Muscle of arm (tissue), 14 donors: ENCODE measurements around the gene ARL2. TPM values are rescaled to one million over a fixed set of nuclear protein-coding genes. Genes with fewer than 3 reads are reported as not detected.
"Not testable (repeated sequence)": the region's sequence is repeated elsewhere in the genome, so short reads cannot be mapped to it uniquely, and the experiment has no call there.

Experiments
- DNase-seq: peaks from one replicate; pipeline ENCODE4 v3.0.0-alpha.2; 2013
- long read RNA-seq, 11 donors: transcript quantifications; one replicate each; lab custom pipeline, GENCODE V29; 2026
- polyA plus RNA-seq, 12 donors: library from polyadenylated mRNA; unstranded; fragments of 120-200 nt; gene quantifications; one replicate each; pipeline ENCODE4 v1.2.1, GENCODE V29; 2013; ENCODE audit not compliant: insufficient read length in 12 of 12

Gene ARL2
- 100 to 1,000 TPM in 1 of 12 donors, 10 to 100 TPM in 10, not detected in 1; 59.8 to 130 (median 72.3) TPM for polyA plus RNA-seq
- long read RNA-seq, donor 1, transcript ARL2-201 (5 exons, 979 nt): major isoform, 46 of 78 reads
- long read RNA-seq, donor 1, transcript ARL2-206 (4 exons, 795 nt): minor isoform, 6 of 78 reads
- long read RNA-seq, donor 1, transcript ARL2-203 (1 exons, 601 nt): minor isoform, 11 of 78 reads
- long read RNA-seq, donor 1, partial matches to known transcripts: 12 of 78 reads
- long read RNA-seq, donor 1, other reads (novel, unspliced or antisense): 0 of 78 reads
- long read RNA-seq, donor 2, transcript ARL2-206 (4 exons, 795 nt): minor isoform, 6 of 81 reads
- long read RNA-seq, donor 2, transcript ARL2-201 (5 exons, 979 nt): major isoform, 71 of 81 reads
- long read RNA-seq, donor 2, partial matches to known transcripts: 0 of 81 reads
- long read RNA-seq, donor 2, other reads (novel, unspliced or antisense): 0 of 81 reads
- long read RNA-seq, donor 3, transcript ARL2-201 (5 exons, 979 nt): major isoform, 28 of 36 reads
- long read RNA-seq, donor 3, partial matches to known transcripts: 0 of 36 reads
- long read RNA-seq, donor 3, other reads (novel, unspliced or antisense): 0 of 36 reads
- long read RNA-seq, donor 4, transcript ARL2-201 (5 exons, 979 nt): major isoform, 17 of 23 reads
- long read RNA-seq, donor 4, partial matches to known transcripts: 0 of 23 reads
- long read RNA-seq, donor 4, other reads (novel, unspliced or antisense): 0 of 23 reads
- long read RNA-seq, donor 5: 0 reads
- long read RNA-seq, donor 6, transcript ARL2-201 (5 exons, 979 nt): major isoform, 23 of 29 reads
- long read RNA-seq, donor 6, partial matches to known transcripts: 0 of 29 reads
- long read RNA-seq, donor 6, other reads (novel, unspliced or antisense): 0 of 29 reads
- long read RNA-seq, donor 7, transcript ARL2-201 (5 exons, 979 nt): major isoform, 21 of 26 reads
- long read RNA-seq, donor 7, partial matches to known transcripts: 0 of 26 reads
- long read RNA-seq, donor 7, other reads (novel, unspliced or antisense): 0 of 26 reads
- long read RNA-seq, donor 8, transcript ARL2-204 (6 exons, 830 nt): minor isoform, 5 of 108 reads
- long read RNA-seq, donor 8, transcript ARL2-206 (4 exons, 795 nt): minor isoform, 10 of 108 reads
- long read RNA-seq, donor 8, transcript ARL2-201 (5 exons, 979 nt): major isoform, 83 of 108 reads
- long read RNA-seq, donor 8, transcript ARL2-203 (1 exons, 601 nt): minor isoform, 8 of 108 reads
- long read RNA-seq, donor 8, partial matches to known transcripts: 0 of 108 reads
- long read RNA-seq, donor 8, other reads (novel, unspliced or antisense): 0 of 108 reads
- long read RNA-seq, donor 9, transcript ARL2-203 (1 exons, 601 nt): minor isoform, 11 of 50 reads
- long read RNA-seq, donor 9, transcript ARL2-201 (5 exons, 979 nt): major isoform, 28 of 50 reads
- long read RNA-seq, donor 9, partial matches to known transcripts: 6 of 50 reads
- long read RNA-seq, donor 9, other reads (novel, unspliced or antisense): 0 of 50 reads
- long read RNA-seq, donor 10, transcript ARL2-201 (5 exons, 979 nt): major isoform, 71 of 80 reads
- long read RNA-seq, donor 10, partial matches to known transcripts: 0 of 80 reads
- long read RNA-seq, donor 10, other reads (novel, unspliced or antisense): 0 of 80 reads
- long read RNA-seq, donor 11, transcript ARL2-201 (5 exons, 979 nt): major isoform, 47 of 71 reads
- long read RNA-seq, donor 11, transcript ARL2-203 (1 exons, 601 nt): minor isoform, 7 of 71 reads
- long read RNA-seq, donor 11, partial matches to known transcripts: 7 of 71 reads
- long read RNA-seq, donor 11, other reads (novel, unspliced or antisense): 0 of 71 reads

DNA sequence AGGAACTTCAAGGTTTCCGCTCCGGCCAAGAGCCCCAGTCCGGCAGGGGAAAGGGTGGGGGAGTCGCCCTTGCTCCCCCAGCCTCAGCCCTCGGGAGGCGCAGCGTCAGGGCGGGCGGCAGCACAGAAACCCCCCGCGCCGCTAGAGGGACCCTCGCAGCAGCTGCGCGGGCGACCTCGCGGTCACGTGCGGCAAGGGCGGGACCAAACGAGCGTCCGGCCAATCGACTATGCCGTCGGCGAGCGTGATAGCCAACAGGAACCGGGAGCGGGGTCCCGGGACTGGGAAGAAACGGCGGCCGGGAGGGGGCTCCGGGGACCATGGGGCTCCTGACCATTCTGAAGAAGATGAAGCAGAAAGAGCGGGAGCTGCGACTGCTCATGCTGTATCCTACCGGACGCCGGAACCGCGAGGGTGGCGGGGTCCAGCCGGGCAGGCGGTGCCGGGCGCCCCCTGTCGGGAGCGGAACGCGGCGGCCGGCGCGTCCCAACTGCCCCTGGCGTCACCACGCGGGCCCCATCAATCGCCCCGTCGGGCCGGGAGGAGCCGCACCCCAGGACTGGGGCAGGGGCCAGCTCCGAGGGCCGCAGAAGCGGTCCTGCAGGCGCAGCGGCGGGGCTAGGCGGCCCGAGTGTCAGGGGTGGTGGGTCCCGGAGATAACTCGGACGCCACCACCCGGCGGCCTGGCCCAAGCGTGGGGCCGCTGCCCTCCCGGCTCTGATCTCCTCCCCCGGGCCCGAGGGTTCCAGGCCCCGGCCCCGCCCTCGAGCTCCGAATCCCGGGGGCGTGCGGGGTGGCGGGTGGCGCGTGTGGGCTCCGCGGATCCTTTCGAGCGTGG, at the start of gene ARL2:
TSS of gene ARL2 (plus strand) at position 273 of the 838 bp plus-strand sequence. CDS start at position 321, 48 bp downstream.
- DNase-seq: peak; percentile 94

DNA sequence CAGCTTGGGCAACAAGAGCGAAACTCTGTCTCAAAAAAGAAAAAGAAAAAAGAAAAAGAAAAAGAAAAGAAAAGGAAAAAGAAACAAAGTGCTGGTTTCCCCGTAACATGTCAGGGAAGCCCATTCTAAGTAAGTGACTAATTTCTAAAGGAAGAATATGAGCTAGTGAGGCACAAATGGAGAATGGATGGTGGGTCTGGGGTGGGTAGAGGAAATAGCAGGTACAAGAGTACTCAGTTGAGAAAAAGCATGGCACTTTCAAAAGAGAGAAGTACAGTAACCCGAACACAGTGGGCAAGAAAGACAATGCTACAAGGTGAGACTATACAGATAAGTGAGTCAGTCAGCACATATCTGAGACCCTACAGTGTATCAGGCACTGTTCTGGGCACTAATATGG, 46.6 kb upstream of the ARL2 start:
- no peak for DNase-seq

DNA sequence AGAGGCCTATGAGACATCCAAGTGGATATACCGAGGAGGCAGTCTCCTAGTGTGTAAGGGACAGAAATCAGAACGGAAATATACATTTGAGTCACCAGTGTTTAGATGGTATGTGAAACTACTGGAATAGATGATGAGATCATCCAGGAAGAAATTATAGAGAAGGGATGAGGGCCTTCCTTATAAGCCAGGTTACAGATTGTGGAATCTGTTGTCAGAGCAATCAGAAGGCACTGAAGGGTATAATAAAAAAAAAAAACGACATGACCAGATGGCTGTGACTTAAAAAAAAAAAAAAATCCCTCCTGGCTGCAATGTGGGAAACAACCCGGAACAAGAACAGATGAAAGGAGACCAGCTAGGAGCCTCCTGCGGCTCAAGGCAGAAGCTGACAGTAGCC, 44.8 kb upstream of the ARL2 start:
- DNase-seq: no peak

DNA sequence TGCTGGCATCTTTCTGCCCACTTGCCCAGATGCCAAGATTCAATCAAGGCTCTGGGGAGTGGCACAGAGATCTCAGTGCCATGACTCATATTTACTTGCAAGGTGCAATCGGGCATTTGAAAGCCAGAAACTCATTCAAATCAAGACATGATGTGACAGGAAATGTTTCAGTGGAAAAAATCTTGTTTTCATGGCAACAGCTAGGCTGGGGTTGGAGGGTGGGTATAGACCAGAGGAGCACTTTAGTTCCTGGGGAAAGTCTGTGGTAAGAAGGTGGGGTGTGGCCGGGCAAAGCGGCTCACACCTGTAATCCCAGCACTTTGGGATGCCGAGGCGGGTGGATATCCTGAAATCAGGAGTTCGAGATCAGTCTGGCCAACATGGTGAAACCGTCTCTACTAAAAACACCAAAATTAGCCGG, 43.2 kb upstream of the ARL2 start:
- no peak for DNase-seq

DNA sequence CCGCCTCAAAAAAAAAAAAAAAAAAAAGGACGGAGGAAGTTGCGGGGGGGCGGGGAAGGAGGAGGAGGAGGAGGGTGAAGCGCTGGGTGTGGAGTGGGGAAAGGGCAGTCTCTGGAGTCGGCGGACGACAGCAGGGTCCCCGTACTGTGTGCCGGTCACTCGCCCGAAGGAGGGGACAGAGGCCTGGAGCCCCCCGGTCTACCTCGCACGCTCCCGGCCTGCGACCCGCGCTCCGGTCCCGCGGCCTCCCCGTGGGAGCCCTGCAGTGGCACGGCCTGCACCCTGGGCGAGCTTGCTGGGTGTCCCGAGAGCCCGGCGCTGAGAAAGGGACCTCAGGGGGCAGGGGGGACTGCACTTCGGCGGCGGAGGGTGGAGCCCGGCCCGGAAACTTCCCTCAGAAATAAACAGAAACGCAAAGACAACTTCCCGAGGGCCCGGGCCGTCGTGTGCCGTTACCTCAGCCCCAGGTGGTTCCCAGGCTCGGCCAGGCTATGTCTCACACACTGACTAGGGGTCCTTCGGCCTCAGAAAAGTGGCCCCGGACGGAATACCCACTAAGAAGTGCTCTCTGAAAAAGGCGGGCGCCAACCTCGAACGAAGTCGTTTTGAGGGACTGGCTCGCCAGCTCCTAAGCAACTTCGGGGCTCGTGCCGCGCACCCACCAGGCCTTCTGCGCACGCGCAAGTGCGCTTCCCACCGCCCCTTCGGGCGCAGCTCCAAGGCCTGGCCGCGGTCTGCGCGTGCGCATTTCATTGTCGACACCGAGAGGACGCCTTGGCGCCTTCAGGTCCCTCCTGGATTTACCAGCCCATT, 42.3 kb upstream of the ARL2 start, which contains the start of gene MAJIN:
TSS of gene MAJIN (minus strand) at position 688 of the 813 bp plus-strand sequence. CDS start 12,703 bp downstream, outside the sequence.
- DNase-seq: peak; percentile 88

DNA sequence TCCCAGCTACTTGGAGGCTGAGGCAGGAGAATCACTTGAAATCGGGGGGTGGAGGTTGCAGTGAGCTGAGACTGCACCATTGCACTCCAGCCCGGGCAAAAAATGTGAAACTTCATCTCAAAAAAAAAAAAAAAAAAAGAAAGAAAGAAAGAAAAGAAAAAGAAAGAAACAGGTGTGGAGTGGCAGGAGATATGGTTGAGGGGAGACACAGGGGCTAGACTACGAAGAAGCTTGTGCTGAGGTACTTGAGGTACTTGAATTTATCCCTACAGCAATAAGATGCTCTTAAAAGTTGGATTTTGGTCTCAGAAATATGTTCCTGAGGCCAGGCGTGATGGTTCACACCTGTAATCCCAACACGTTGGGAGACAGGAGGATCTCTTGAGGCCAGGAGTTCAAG, 39.8 kb upstream of the ARL2 start:
- DNase-seq: no peak

DNA sequence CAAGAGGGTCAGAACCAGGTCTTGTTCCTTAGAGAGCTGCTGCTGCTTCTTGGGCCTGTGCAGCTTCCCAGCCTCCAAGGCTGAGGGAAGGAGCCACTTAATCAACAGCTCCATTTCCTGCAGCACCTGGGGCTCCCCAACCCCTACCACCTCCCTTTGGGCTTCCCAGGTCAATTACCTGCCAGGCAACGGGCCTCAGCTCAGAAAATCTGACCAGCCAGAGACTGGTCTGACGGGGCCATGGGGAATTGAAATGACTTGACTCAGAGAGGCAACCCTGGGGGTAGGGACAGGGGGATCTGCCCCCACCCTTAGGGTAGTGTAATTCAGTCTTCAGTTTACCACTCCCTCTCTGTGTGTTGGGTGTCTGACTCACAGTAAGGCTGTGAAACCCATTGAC, 37.3 kb upstream of the ARL2 start:
- no peak for DNase-seq

DNA sequence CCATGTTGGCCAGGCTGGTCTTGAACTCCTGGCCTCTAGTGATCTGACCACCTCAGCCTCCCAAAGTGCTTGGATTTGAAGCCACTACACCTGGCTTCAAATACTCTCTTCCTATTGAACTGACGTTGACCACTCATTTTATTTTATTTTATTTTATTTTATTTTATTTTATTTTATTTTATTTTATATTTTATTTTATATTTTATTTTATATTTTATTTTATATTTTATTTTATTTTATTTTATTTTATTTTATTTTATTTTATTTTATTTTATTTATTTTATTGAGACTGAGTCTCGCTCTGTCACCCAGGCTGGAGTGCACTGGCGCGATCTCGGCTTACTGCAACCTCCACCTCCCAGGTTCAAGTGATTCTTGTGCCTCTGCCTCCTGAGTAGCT, 30.6 kb upstream of the ARL2 start:
- DNase-seq: not testable (repeated sequence)

DNA sequence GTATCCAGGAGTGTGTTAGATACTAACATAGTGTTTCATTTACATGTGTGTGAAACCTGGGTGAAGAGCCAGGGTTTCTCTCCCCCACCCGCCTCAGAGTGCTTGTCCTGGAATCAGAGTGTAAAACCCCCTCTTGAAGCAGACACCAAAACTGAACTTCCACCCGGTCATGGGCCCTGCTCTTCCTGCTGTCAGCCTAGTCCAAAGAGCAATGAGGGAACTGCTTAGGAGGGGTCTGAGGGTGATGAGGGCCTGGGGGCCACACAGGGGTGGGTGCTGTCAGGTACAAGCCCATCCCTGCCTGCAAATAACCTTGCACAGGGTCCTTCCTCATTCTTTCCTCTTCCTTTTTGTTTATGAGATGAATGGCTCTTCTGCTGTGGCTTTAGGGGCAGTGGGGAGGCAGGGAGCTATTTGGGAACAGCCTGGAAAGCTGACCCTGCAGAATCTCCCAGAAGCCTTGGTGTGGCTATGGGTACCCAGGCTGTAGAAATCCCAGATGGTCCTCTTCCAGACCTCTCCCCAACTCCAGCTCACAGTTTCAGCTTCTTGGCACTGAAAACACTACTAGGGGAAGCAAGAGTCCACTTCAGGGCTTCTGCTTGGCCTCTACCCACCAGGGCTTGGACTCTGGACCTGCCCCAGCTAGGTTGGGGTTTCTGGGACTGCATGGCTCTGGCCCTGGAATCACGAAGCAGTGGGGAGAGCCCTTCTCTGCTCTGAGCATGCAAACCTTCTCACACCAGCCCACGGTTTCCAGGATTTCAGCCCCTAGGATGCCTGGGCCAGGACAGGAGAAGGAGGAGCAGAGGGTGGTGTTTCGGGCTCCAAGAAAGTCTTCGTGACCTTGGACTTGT, 25.7 kb upstream of the ARL2 start:
- no peak for DNase-seq

DNA sequence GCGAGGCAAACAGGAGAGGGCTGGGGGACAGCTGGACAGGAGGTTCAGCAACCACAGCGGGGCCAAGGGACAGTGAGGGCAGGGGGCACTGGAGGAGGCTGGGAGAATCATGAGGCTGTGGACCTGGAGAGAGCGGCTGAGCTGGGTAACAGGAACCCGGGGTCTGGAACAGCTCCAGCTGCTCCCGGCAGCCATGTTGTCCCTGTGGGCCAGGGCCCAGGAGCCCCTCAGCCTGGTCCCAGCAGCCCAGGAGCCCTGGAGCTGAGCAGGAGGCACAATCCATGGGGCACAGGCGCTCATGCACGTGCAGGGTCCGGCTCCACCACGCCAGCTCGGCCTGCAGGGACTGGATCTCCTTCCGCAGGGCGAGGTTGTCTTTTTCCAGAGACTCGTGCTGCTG, 24.5 kb upstream of the ARL2 start:
- DNase-seq: no peak

DNA sequence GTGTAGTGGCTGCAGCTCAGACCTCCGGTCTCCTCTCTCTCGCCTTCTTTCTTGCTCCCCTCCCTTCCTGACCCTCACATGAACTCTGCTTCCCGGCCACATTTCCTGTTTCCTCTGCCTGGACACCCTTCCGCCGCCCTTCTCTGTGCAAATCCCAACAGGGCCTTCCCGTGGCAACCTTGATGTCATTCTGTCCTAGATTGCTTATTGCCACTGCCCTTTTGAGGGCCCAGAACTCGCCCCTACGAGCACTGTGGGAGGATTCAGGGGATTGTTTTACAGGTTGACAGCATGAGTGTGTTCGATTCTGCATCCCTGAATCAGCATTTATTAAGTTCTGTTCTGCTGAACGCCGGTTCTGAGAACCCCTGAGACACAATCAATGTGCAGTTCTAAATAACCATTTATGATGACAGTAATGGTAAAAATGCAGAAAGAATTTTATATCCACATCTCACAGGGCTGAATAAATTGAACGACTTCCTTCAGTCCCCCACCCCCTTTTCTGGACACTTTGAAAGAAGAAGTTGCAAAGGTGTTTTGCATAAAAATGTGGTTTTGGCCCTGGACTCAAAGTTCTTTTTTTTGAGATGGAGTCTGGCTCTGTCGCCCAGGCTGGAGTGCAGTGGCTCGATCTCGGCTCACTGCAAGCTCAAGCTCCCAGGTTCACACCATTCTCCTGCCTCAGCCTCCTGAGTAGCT, 23.6 kb upstream of the ARL2 start:
- DNase-seq: no peak

DNA sequence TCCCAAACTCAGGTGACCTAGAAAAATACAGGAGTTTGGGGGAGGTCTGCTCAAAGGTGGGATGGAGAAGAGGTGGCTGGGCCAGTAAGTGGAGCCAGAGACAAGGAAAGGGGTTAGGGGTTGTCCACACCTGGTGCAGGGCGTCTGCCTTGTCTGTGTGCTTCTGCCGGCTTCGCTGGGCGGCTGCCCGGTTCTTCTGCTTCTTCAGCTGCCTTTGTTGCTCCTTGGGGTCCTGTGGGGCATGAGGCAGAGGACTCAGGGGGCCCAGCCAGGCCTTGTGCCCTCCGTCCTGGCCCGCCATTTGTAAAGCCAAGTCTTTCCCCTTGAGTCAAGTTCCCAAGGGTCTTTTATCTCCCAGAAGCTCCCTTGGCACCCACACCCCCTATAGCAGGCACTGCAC, 19.6 kb upstream of the ARL2 start:
- DNase-seq: no peak

DNA sequence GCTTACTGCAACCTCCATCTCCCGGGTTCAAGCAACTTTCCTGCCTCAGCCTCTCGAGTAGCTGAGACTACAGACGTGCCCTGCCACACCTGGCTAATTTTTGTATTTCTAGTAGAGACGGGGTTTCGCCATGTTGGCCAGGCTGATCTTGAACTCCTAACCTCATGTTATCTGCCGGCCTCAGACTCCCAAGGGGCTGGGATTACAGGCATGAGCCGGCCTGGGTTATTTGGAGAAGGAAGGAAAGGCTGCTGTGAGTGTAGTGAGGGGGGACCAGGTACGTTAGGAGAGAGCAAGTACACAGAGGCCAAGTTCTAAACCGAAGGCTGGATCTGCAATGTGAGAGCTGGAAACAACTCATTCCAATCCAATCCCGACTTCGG, 17.6 kb upstream of the ARL2 start:
- no peak for DNase-seq

DNA sequence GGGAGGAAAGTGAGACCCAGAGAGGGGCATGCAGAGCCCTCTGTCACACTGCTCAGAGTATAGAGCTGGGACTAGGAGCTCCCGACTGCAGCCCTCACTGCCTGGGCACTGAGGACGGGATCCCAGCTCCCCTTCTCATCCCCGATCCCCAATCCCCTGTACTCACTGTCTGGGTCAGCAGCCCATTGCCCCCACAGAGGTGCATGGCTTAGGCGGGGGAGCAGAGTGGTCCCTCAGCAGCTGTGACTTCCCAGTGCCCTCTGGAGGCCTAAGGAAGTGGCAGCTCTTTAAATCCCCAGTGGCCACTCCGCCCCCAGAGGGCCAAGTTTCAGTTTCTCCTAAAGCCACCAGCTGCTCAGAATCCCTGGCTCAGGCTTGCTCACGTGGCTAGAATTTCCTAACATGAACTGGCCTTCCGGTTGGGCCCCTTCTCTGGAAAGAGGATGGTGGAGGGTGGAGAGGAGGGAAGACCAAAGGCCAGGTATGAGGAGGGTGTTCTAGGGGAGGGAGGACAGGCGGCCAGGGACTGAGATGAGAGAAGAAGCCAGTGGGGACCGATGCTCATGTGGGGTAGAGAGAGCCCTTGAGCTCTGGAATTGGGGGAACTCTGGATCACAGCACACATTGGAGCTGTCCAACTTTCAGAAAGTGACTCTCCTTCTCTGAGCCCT, 17.1 kb upstream of the ARL2 start, which contains the start of gene BATF2:
TSS of gene BATF2 (minus strand) at position 262 of the 671 bp plus-strand sequence. CDS start at position 205, 57 bp downstream.
- DNase-seq: no peak

DNA sequence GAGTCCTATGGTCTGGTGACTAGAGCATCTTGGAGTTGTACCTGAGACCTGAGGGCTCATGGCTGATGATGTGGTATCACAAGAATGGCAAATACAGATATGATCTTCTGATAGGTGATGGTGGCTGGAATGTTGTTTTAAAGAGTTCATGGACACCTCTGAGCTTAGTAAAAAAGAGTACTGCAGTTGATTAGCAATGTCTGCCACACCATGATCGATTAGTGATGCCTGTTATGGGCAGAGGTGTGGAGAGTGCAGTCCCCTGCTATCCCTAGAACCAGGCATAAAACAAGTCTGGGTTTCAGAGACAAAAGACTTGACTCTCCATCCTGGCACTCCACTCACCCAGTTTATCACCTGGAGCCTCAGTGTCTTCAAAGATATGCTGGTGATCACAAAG, 15.8 kb upstream of the ARL2 start:
- no peak for DNase-seq
